Posterior vena cava (tissue), 2 donors: ENCODE results near the gene DUSP15. TPM values are rescaled to one million over a fixed set of nuclear protein-coding genes. Genes with fewer than 3 reads are reported as not detected.
"Not testable (repeated sequence)": the region's sequence is repeated elsewhere in the genome, so short reads cannot be mapped to it uniquely, and the experiment has no call there.

Experiments used
- DNase-seq: peaks from one replicate; pipeline ENCODE4 v3.0.0-alpha.2; 2020; ENCODE audit warnings: low spot score
- intact Hi-C, 2 donors: fragments of 100-400 bp; cut with DNase I; formaldehyde crosslinking; loops; one replicate each; pipeline versions ENCODE4 v1.14.1 to v1.14.2; 2022 to 2023
- total RNA-seq, 2 donors: library from RNA; stranded (reverse); fragmentation: NEBNext Ultra II Directional; extraction: Animal tissue kit (Norgen Biotek cat#: 25700); gene quantifications; one replicate each; pipeline ENCODE4 v1.2.1, GENCODE V29; 2021
- donor health status: DM: yes; HTN: yes; CAD: no.
- donor health status: DM: yes; HTN: yes; CAD: no.

DUSP15 gene
- total RNA-seq, 2 donors from 2014 or later: 0.90 to 1.0 TPM

DNA sequence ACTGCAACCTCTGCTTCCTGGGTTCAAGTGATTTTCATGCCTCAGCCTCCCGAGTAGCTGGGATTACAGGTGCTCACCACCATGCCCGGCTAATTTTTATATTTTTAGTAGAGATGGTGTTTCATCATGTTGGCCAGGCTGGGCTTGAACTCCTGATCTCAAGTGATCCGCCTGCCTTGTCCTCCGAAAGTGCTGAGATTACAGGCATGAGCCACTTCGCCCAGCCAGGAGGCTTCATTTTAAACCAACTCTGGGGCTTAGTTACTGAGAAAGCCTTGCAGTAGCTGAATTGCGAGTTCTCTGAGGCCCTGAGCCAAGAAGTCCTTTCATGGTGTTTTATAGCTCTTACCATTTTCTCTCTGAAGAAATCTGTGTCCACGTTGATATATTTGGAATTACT lies 56.2 kb downstream of the DUSP15 start:
- intact Hi-C loops: not testable (repeated sequence)

DNA sequence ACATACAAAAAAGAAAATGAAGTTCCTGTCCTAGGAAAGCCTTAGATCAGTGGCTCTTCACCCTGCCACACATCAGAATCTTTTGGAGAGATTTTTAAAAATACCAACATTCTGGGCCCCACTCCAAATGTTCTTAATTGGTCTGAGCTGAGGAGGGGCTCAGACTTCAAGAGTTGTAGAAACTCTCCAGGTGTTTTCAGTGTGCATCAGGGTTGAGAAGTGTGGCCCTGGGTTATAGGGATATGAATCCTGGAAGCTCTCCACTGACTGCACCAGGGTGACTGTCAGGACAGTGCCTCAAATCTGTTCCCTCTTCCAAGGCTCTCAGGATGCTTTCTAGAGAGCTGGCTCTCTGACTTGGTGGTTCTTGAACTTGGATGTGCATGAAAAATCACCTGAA lies 56.7 kb downstream of the DUSP15 start:
- intact Hi-C loops: no loop called here

More for the DNA sequence above, 56.2 kb downstream of the DUSP15 start:
- DNase-seq: not testable (repeated sequence)

DNA sequence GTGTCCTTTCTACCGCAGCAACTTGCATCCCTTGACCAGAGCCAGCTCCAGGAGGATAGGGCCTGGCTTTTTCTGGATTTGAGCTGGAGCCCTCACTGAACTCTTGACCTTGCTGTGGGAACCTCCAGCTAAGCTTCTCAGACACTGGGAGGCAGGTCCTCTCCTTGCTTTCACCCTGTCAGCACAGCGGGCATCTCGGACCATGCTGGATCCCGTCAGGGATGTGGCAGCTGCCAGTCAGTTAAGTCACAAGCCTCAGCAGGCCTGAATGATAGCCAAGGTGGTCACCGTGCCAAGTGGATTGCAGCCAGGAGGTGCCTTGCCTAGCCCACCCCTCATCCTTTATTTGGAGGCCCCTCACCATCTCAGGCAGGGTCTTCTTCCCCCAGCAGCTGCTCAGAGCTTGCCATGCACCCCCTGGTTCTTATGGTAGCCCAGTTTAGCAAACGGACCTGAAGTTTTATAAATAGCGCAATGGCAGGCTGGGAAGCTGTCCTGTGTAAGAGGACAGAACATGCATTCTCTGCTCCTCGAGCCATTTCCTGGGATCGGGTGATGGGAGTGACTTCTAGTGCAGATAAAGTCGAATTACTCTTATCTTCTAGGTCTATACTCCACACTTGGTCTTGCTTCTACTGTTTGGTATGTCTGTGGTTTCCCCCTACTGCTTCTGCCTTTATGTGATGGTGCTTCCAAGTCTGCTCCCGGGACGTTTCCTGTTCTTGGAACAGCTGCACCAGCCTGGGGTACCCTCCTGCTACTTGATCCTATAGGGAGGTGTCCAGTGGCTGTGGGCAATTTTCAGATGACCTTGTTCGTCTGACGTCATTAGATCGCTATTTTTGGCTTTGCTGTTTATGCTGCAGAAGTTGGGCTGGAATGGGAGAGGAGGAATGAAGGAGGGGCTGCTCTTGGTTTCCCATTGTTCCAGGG lies 58.3 kb downstream of the DUSP15 start:
- intact Hi-C loops: no loop called here
- DNase-seq: no peak

More for the DNA sequence above, 56.7 kb downstream of the DUSP15 start:
- DNase-seq: no peak

- DNase-seq: no peak
- intact Hi-C loops: no loop called here
These were observed 59.1 kb downstream of the DUSP15 start for GRCh38 chr20:31811198-31811597.

Other genes with a start within 250 kb of the DUSP15 start
- gene COX4I2, start 232.6 kb downstream of the DUSP15 start, total RNA-seq: 1 to 10 TPM; 2.5 to 6.5 TPM
- 10 to 100 TPM; 65.4 to 76.0 TPM for gene BCL2L1, start 147.7 kb downstream of the DUSP15 start, total RNA-seq
- gene TPX2, start 131.2 kb downstream of the DUSP15 start, total RNA-seq: under 1 TPM; 0.76 to 0.88 TPM
- gene MYLK2, start 51.2 kb downstream of the DUSP15 start, total RNA-seq: not detected
- gene FOXS1, start 24.9 kb downstream of the DUSP15 start, total RNA-seq: 1 to 10 TPM; 2.8 to 5.0 TPM
- gene TTLL9, start 107 bp upstream of the DUSP15 start, total RNA-seq: under 1 TPM; 0.14 to 0.19 TPM
- gene PDRG1, start 81.5 kb upstream of the DUSP15 start, total RNA-seq: 1 to 10 TPM; 5.0 to 5.3 TPM
- not detected for gene XKR7, start 97.6 kb upstream of the DUSP15 start, total RNA-seq
- gene CCM2L, start 139.9 kb upstream of the DUSP15 start, total RNA-seq: 1 to 10 TPM; 6.8 to 9.7 TPM
- 10 to 100 TPM; 12.7 to 26.9 TPM for gene HCK, start 181.7 kb upstream of the DUSP15 start, total RNA-seq
- 10 to 100 TPM; 29.4 to 30.0 TPM for gene TM9SF4, start 239.2 kb upstream of the DUSP15 start, total RNA-seq